Activated T-helper 9 cell treated with anti-CD3 and anti-CD28 coated beads, Interleukin-2, amount 50 U/mL, for 16 hours (primary cell): Measurements from ENCODE around the gene U2AF1L4.

Experiments
- DNase-seq: peaks from one replicate; pipeline ENCODE4 v3.0.0-alpha.2; 2020; ENCODE audit warnings: low read depth

Gene U2AF1L4

GRCh38 chr19:35740423-35741202 is 4.6 kb downstream of the U2AF1L4 start:
- DNase-seq: peak; percentile 92

GRCh38 chr19:35740108-35740422 is 5.2 kb downstream of the U2AF1L4 start:
- no peak for DNase-seq

GRCh38 chr19:35739275-35740107 is 5.7 kb downstream of the U2AF1L4 start:
- DNase-seq: no peak

- DNase-seq: no peak
Observed at GRCh38 chr19:35738887-35739229, 6.4 kb downstream of the U2AF1L4 start.

GRCh38 chr19:35738021-35738886 is 7.0 kb downstream of the U2AF1L4 start:
- DNase-seq: no peak

GRCh38 chr19:35736913-35737886 is 8.0 kb downstream of the U2AF1L4 start:
- DNase-seq: no peak

GRCh38 chr19:35734889-35735288 is 10.3 kb downstream of the U2AF1L4 start:
- DNase-seq: no peak

GRCh38 chr19:35734273-35734672 is 10.9 kb downstream of the U2AF1L4 start:
- no peak for DNase-seq

GRCh38 chr19:35733180-35734125 is 11.8 kb downstream of the U2AF1L4 start:
- no peak for DNase-seq

GRCh38 chr19:35732540-35733179 is 12.6 kb downstream of the U2AF1L4 start:
- DNase-seq: no peak

GRCh38 chr19:35731779-35732405 is 13.3 kb downstream of the U2AF1L4 start:
- DNase-seq: no peak

GRCh38 chr19:35731353-35731752 is 13.9 kb downstream of the U2AF1L4 start:
- no peak for DNase-seq

GRCh38 chr19:35730326-35730725 is 14.9 kb downstream of the U2AF1L4 start:
- DNase-seq: no peak

- DNase-seq: no peak
Observed at GRCh38 chr19:35729763-35730162, 15.5 kb downstream of the U2AF1L4 start.

GRCh38 chr19:35729021-35729420 is 16.2 kb downstream of the U2AF1L4 start:
- no peak for DNase-seq

GRCh38 chr19:35727956-35728706 is 17.1 kb downstream of the U2AF1L4 start:
- DNase-seq: no peak

GRCh38 chr19:35727053-35727955 is 17.9 kb downstream of the U2AF1L4 start:
- DNase-seq: no peak
